Testis (tissue), 3 donors: ENCODE measurements around the gene ENG. TPM values are rescaled to one million over a fixed set of nuclear protein-coding genes. Genes with fewer than 3 reads are reported as not detected.
"Not testable (repeated sequence)": the region's sequence is repeated elsewhere in the genome, so short reads cannot be mapped to it uniquely, and the experiment has no call there.

Experiments
- DNase-seq: peaks from one replicate; pipeline ENCODE4 v3.0.0-alpha.2; 2019
- H3K27ac ChIP-seq, 2 donors: fragments of 200-600 bp; sonication (generic); one replicate each; pipeline ENCODE4 v1.5.1; 2019
- H3K27me3 ChIP-seq: fragments of 200-600 bp; sonication (generic); one replicate; pipeline ENCODE4 v1.5.1; 2019
- H3K36me3 ChIP-seq: fragments of 200-600 bp; sonication (generic); one replicate; pipeline ENCODE4 v1.5.1; 2017; ENCODE audit warnings: low read depth; ENCODE audit errors: missing control alignments
- H3K4me1 ChIP-seq: fragments of 200-600 bp; sonication (generic); one replicate; pipeline ENCODE4 v1.5.1; 2019
- H3K4me3 ChIP-seq, 2 donors: fragments of 200-600 bp; sonication (generic); one replicate each; pipeline ENCODE4 v1.5.1; 2017 to 2019
- H3K9me3 ChIP-seq: fragments of 200-600 bp; sonication (generic); one replicate; pipeline ENCODE4 v1.5.1; 2017
- CTCF ChIP-seq, 3 experiments: fragments of 450-650 bp in 2 of 3; fragments of 200-600 bp in 1 of 3; sonication (generic) in 1 of 3; IDR thresholded peaks; one replicate each; pipeline ENCODE4 v1.5.1; 2016 to 2019; ENCODE audit warnings: antibody characterized with exemption in 3 of 3, mild to moderate bottlenecking in 2 of 3, moderate library complexity in 1 of 3
- POLR2A ChIP-seq: fragments of 450-650 bp; IDR thresholded peaks from one replicate; pipeline ENCODE4 v1.6.1; 2017; ENCODE audit warnings: antibody characterized with exemption, mild to moderate bottlenecking, moderate library complexity
- WGBS, 2 donors: methylation state at CpG; one replicate each; pipeline ENCODE4 v1.1.5; 2018; 5-methylcytosine and 5-hydroxymethylcytosine counted together
- intact Hi-C: fragments of 100-400 bp; cut with DNase I; formaldehyde crosslinking; loops from one replicate; pipeline ENCODE4 v1.15.1; 2023; ENCODE audit warnings: low total_unique reads
- polyA plus RNA-seq: library from polyadenylated mRNA; stranded (reverse); fragments of 350-450 nt; fragmentation: Illumina TruSeq; extraction: RNeasy Lipid Tissue Mini Kit (QIAGEN cat#74804); gene quantifications from one replicate; pipeline ENCODE4 v1.2.3, GENCODE V29; 2014; ENCODE audit warnings: low read depth, low replicate concordance; ENCODE audit not compliant: insufficient read depth
- total RNA-seq, 2 donors: library from RNA; depleted of rRNA; stranded (reverse); fragments of >200 nt; gene quantifications; one replicate each; pipeline ENCODE4 v1.2.3, GENCODE V29; 2016

ENG gene
- total and polyA plus RNA-seq, 3 donors from 2014 or later: 132 to 214 (median 144) TPM

GRCh38 chr9:127847833-127848755, 6.4 kb downstream of the ENG start:
- WGBS, 2 donors: 50 to 55% methylated on average over 11 to 12 of the region's 12 CpGs
- Histone ChIP-seq H3K9me3 (no peaks in the 10 kb centered on the region), H3K27me3 (no peaks in the 10 kb centered on the region), H3K4me3 (peak overlapping the region in 1 of 2 donors; percentile 83), H3K27ac (peak overlapping the region; percentile 61 to 93), H3K36me3 (no peaks in the 10 kb centered on the region), H3K4me1 (peaks cover 6% of the 10 kb centered on the region)
- TF ChIP-seq POLR2A (no peak), CTCF (IDR thresholded peaks at IDR 0.05) (no peak)
- intact Hi-C loops: no loop called here
- no peak for DNase-seq

- Histone ChIP-seq H3K4me1 (peaks cover 6% of the 10 kb centered on the region), H3K4me3 (peak overlapping the region in 1 of 2 donors; percentile 83), H3K27ac (peak overlapping the region; percentile 78 to 93), H3K9me3 (no peaks in the 10 kb centered on the region), H3K27me3 (no peaks in the 10 kb centered on the region), H3K36me3 (no peaks in the 10 kb centered on the region)
- TF ChIP-seq POLR2A (no peak), CTCF (IDR thresholded peaks at IDR 0.05) (no peak)
- 51 to 56% methylated on average over 6 of the region's 6 CpGs for WGBS, 2 donors
- DNase-seq: no peak
- intact Hi-C loops: no loop called here
Observed at GRCh38 chr9:127847178-127847510, 7.3 kb downstream of the ENG start.

- Histone ChIP-seq H3K27ac (peak overlapping the region; percentile 78 to 93), H3K4me3 (peak overlapping the region in 1 of 2 donors; percentile 83), H3K36me3 (no peaks in the 10 kb centered on the region), H3K27me3 (no peaks in the 10 kb centered on the region), H3K9me3 (no peaks in the 10 kb centered on the region), H3K4me1 (peaks cover 6% of the 10 kb centered on the region)
- WGBS, 2 donors: 52 to 58% methylated on average over 12 to 18 of the region's 18 CpGs
- intact Hi-C loops: no loop called here
- DNase-seq: no peak
- TF ChIP-seq POLR2A (no peak), CTCF (IDR thresholded peaks at IDR 0.05) (no peak)
Observed at GRCh38 chr9:127846443-127847177, 7.8 kb downstream of the ENG start.

- H3K4me3 ChIP-seq, H3K36me3 ChIP-seq, intact Hi-C loops, H3K27me3 ChIP-seq, DNase-seq, H3K9me3 ChIP-seq: not testable (repeated sequence)
- WGBS, 2 donors: 80 to 84% methylated on average over 3 to 4 of the region's 4 CpGs
- Histone ChIP-seq H3K27ac (peak overlapping the region; percentile 46 to 93), H3K4me1 (peaks cover 13% of the 10 kb centered on the region)
Observed at GRCh38 chr9:127845619-127846018, 8.8 kb downstream of the ENG start.

- 33 to 40% methylated on average over 13 to 16 of the region's 16 CpGs for WGBS, 2 donors
- no peak overlapping the region for H3K4me3 ChIP-seq
- H3K9me3 ChIP-seq: no peaks in the 10 kb centered on the region
- H3K36me3 ChIP-seq: no peaks in the 10 kb centered on the region
- TF ChIP-seq CTCF (IDR thresholded peaks at IDR 0.05): no peak
- no peak for TF ChIP-seq POLR2A
- peaks cover 21% of the 10 kb centered on the region for H3K4me1 ChIP-seq
- peak overlapping the region; percentile 46 to 93 for H3K27ac ChIP-seq
- no peak for DNase-seq
- no peaks in the 10 kb centered on the region for H3K27me3 ChIP-seq
- intact Hi-C loops: no loop called here
Observed at GRCh38 chr9:127844821-127845359, 9.6 kb downstream of the ENG start.
